ACC112 (cell line): ENCODE data around the gene CASR.

Source experiments
- H2AFZ ChIP-seq: fragments of 200-600 bp; sonication (generic); one replicate; pipeline ENCODE4 v1.6.0; 2017; ENCODE audit warnings: antibody characterized with exemption, low read length; ENCODE audit not compliant: unreplicated experiment
- H3K27ac ChIP-seq: fragments of 200-600 bp; sonication (generic); 2 replicates; pipeline ENCODE4 v1.5.1; 2014; ENCODE audit warnings: low read depth, mild to moderate bottlenecking, antibody characterized with exemption, low read length, moderate library complexity
- H3K27me3 ChIP-seq: fragments of 200-600 bp; sonication (generic); 2 replicates; pipeline ENCODE4 v1.6.1; 2014; ENCODE audit warnings: mild to moderate bottlenecking, antibody characterized with exemption, low read length, moderate library complexity, mixed read lengths; ENCODE audit not compliant: insufficient read depth
- H3K36me3 ChIP-seq: fragments of 200-600 bp; sonication (generic); 2 replicates; pipeline ENCODE4 v1.6.1; 2016; ENCODE audit warnings: mild to moderate bottlenecking, antibody characterized with exemption, low read length, moderate library complexity, mixed read lengths; ENCODE audit not compliant: insufficient read depth
- H3K4me1 ChIP-seq: fragments of 200-600 bp; sonication (generic); one replicate; pipeline ENCODE4 v1.6.1; 2016; ENCODE audit warnings: low read length, mixed read lengths; ENCODE audit not compliant: insufficient read depth, unreplicated experiment, control insufficient read depth
- H3K4me3 ChIP-seq: fragments of 200-600 bp; sonication (generic); 2 replicates; pipeline ENCODE4 v1.5.1; 2014; ENCODE audit warnings: mild to moderate bottlenecking, low read depth, low read length
- H3K79me2 ChIP-seq: fragments of 200-600 bp; sonication (generic); one replicate; pipeline ENCODE4 v1.6.0; 2016; ENCODE audit warnings: low read length; ENCODE audit not compliant: control insufficient read depth, unreplicated experiment, insufficient read depth

The CASR gene

GRCh38 chr3:122239112-122239511 is 55.6 kb downstream of the CASR start:
- H3K36me3 ChIP-seq = no peaks in the 10 kb centered on the region
- peaks cover 72% of the 10 kb centered on the region for H3K27me3 ChIP-seq
- no peaks in the 10 kb centered on the region for H3K79me2 ChIP-seq
- no peak overlapping the region for H2AFZ ChIP-seq
- H3K4me1 ChIP-seq = no peaks in the 10 kb centered on the region
- no peak overlapping the region for H3K27ac ChIP-seq
- H3K4me3 ChIP-seq = no peak overlapping the region

- Histone ChIP-seq H3K27ac (no peak overlapping the region), H3K4me3 (peak overlapping the region; percentile 75), H3K27me3 (peaks cover 41% of the 10 kb centered on the region), H2AFZ (peak overlapping the region; percentile 50), H3K4me1 (peaks cover 2% of the 10 kb centered on the region), H3K36me3 (no peaks in the 10 kb centered on the region), H3K79me2 (no peaks in the 10 kb centered on the region)
These were observed 62.2 kb downstream of the CASR start for GRCh38 chr3:122245513-122246174.

- peaks cover 2% of the 10 kb centered on the region for H3K4me1 ChIP-seq
- peak overlapping the region; percentile 50 for H2AFZ ChIP-seq
- no peaks in the 10 kb centered on the region for H3K79me2 ChIP-seq
- peak overlapping the region; percentile 75 for H3K4me3 ChIP-seq
- no peaks in the 10 kb centered on the region for H3K36me3 ChIP-seq
- no peak overlapping the region for H3K27ac ChIP-seq
- H3K27me3 ChIP-seq = peaks cover 36% of the 10 kb centered on the region
These were observed 62.7 kb downstream of the CASR start for GRCh38 chr3:122246199-122246598.

GRCh38 chr3:122247087-122247824 is 63.8 kb downstream of the CASR start:
- no peak overlapping the region for H2AFZ ChIP-seq
- no peaks in the 10 kb centered on the region for H3K79me2 ChIP-seq
- H3K4me1 ChIP-seq = peaks cover 2% of the 10 kb centered on the region
- H3K27ac ChIP-seq = no peak overlapping the region
- H3K27me3 ChIP-seq = peaks cover 26% of the 10 kb centered on the region
- no peak overlapping the region for H3K4me3 ChIP-seq
- H3K36me3 ChIP-seq = no peaks in the 10 kb centered on the region

- no peak overlapping the region for H2AFZ ChIP-seq
- H3K4me1 ChIP-seq = peaks cover 2% of the 10 kb centered on the region
- H3K27me3 ChIP-seq = peaks cover 20% of the 10 kb centered on the region
- H3K27ac ChIP-seq = no peak overlapping the region
- no peak overlapping the region for H3K4me3 ChIP-seq
- H3K36me3 ChIP-seq = no peaks in the 10 kb centered on the region
- H3K79me2 ChIP-seq = no peaks in the 10 kb centered on the region
These were observed 64.3 kb downstream of the CASR start for GRCh38 chr3:122247825-122248185.

GRCh38 chr3:122251428-122251827 is 68.0 kb downstream of the CASR start:
- Histone ChIP-seq H3K79me2 (no peaks in the 10 kb centered on the region), H3K36me3 (no peaks in the 10 kb centered on the region), H3K4me1 (no peaks in the 10 kb centered on the region), H3K27ac (no peak overlapping the region), H3K4me3 (no peak overlapping the region), H3K27me3 (peaks cover 10% of the 10 kb centered on the region; the same call in 1 of the 2 replicates), H2AFZ (no peak overlapping the region)

- no peaks in the 10 kb centered on the region for H3K79me2 ChIP-seq
- no peak overlapping the region for H3K4me3 ChIP-seq
- H3K4me1 ChIP-seq = no peaks in the 10 kb centered on the region
- H3K36me3 ChIP-seq = no peaks in the 10 kb centered on the region
- H3K27me3 ChIP-seq = 0 out of 2 replicates have a peak, but pooled peaks cover under 1% of the 10 kb centered on the region
- no peak overlapping the region for H2AFZ ChIP-seq
- H3K27ac ChIP-seq = no peak overlapping the region
These were observed 70.1 kb downstream of the CASR start for GRCh38 chr3:122253581-122253980.

GRCh38 chr3:122255757-122256439 is 72.4 kb downstream of the CASR start:
- H3K27me3 ChIP-seq = peaks cover 11% of the 10 kb centered on the region
- H3K36me3 ChIP-seq = no peaks in the 10 kb centered on the region
- no peak overlapping the region for H3K27ac ChIP-seq
- H2AFZ ChIP-seq = no peak overlapping the region
- H3K4me3 ChIP-seq = no peak overlapping the region
- no peaks in the 10 kb centered on the region for H3K4me1 ChIP-seq
- no peaks in the 10 kb centered on the region for H3K79me2 ChIP-seq

- Histone ChIP-seq H3K27ac (no peak overlapping the region), H2AFZ (no peak overlapping the region), H3K27me3 (peaks cover 30% of the 10 kb centered on the region), H3K4me3 (no peak overlapping the region), H3K4me1 (no peaks in the 10 kb centered on the region), H3K79me2 (no peaks in the 10 kb centered on the region), H3K36me3 (no peaks in the 10 kb centered on the region)
These were observed 74.3 kb downstream of the CASR start for GRCh38 chr3:122257644-122258364.

- no peaks in the 10 kb centered on the region for H3K36me3 ChIP-seq
- H3K27me3 ChIP-seq = peaks cover 40% of the 10 kb centered on the region
- no peak overlapping the region for H3K27ac ChIP-seq
- no peaks in the 10 kb centered on the region for H3K4me1 ChIP-seq
- H3K4me3 ChIP-seq = no peak overlapping the region
- no peaks in the 10 kb centered on the region for H3K79me2 ChIP-seq
- no peak overlapping the region for H2AFZ ChIP-seq
These were observed 75.4 kb downstream of the CASR start for GRCh38 chr3:122258757-122259371.
